HG03432 (cell line): ENCODE measurements around the gene CSRP1.
"Not testable (repeated sequence)": the region's sequence is repeated elsewhere in the genome, so short reads cannot be mapped to it uniquely, and the experiment has no call there.

Experiments
- ATAC-seq: cut with Tn5 transposase; IDR thresholded peaks from one replicate; pipeline ENCODE4 v1.9.1; 2021; ENCODE audit warnings: mild to moderate bottlenecking, moderate library complexity; ENCODE audit not compliant: unreplicated experiment

CSRP1 gene

DNA sequence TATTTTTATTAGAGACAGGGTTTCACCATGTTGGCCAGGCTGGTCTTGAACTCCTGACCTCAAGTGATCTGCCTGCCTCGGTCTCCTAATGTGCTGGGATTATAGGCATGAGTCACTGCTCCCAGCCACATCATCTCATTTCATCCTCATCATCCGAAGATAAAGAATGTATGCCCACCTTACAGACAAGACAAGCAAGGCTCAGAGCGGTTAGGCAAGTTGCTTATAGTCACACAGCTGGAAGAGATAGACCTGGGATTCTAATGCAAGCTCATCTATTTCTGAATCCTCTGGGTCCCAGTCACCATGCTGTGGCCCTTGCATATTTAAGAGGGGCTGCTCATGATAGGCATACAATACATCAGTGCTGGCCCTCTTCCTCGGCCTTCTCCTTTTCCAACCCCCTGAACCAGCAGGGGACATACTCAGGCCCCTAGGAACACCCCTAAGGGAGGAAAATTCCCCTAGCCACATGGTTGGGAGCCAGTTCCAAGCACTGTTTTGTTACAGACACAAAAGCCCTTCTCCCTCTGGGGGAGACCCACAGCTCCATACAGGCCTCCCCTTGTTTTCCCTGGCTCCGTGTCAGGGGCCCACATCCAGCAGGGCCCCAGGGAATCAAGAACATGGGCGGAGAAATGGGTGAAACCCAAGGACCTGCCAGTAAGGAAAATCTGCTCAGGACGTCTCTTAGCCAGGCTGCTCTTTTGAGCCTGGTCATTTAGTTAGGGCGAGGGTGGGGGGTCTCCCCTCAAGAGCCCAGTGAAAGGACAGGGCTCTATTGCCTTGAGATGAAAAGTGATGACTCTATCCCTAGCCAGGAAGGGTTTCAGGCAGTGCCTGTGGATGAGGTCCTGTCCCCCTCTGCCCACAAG, 6.9 kb downstream of the CSRP1 start:
- no peak for ATAC-seq

DNA sequence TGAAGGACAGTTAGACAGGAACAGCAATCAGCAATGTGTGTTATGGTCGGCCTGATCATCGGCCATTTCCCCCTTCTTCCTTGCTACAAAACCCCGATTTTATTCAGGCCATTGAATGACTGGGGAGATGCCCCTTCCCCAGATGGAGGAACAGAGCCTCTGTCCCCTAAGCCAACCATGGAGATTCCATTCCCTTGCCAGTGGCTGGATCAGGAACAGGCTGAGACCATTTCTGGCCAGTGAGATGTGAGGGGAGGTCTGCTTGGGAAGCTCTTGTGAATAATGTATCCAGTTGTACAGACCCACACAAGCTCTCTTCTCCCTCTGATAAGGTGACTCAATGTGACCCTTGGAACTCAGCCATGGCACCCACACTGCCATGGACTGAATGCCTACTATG, 7.7 kb downstream of the CSRP1 start:
- ATAC-seq: no peak

DNA sequence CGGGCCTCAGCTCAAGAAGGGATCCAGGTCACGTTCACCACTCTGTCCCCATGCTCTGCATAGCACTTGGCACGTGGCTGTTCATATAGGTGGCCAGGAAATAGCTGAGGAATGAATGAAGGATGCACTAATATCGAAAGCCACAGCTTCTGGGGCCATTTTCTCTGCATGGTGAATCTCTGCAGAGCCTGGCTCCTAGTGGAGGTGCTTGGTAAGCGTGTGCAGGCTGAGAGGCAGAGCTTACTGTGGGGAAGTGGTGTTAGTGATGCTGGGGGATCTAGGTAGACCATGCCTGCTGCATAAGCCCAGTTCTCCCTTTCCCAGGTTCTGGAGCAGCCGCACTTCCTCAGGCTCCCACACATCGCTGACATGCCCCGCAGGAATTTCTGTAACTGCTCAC, 8.3 kb downstream of the CSRP1 start:
- ATAC-seq: no peak

DNA sequence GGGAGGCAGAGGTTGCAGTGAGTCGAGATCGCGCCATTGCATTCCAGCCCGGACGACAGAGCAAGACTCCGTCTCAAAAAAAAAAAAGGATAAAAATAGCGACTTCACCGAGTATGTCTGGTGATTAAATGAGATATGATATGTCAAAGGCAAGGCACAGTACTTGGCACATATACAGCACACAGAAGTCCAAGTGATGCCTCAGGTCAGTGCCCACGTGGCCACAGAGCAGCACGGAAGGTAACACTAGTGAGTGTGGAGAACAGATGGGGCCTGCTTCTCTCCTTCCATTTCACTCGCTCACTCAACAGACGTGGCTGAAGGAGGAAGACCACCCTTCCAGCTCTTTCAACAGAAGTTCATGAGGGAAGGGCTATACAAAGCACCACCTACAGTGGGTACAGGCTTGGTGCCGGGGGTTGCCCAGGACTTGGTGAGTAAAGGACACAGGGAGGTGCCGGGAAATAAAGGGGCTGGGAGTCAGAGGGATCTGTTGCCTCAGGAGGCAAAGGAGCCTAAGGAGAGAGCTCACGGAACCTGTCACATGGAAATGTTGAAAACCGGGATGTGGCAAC, 8.9 kb downstream of the CSRP1 start:
- ATAC-seq: no peak

DNA sequence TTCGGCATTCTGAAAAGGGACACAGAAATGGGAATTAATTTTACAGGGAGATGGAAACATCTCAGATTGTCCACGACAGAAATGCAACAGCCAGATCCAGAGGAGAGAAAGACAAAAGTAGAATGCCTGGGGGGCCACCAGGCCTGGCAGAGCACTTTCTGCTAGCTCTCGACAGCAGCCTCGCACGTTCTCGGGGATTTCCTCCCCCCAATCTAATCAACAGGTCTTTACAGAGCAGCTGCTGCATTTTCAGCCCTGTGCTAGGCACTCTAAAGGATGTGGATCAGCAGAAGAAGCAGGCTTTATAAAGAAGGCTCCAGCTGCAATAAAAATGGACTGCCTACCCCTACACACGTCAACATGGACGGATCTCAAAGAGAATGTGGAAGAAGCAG, 10.6 kb downstream of the CSRP1 start:
- ATAC-seq: no peak

- no peak for ATAC-seq
Measured at GRCh38 chr1:201495551-201496295, 11.2 kb downstream of the CSRP1 start.

DNA sequence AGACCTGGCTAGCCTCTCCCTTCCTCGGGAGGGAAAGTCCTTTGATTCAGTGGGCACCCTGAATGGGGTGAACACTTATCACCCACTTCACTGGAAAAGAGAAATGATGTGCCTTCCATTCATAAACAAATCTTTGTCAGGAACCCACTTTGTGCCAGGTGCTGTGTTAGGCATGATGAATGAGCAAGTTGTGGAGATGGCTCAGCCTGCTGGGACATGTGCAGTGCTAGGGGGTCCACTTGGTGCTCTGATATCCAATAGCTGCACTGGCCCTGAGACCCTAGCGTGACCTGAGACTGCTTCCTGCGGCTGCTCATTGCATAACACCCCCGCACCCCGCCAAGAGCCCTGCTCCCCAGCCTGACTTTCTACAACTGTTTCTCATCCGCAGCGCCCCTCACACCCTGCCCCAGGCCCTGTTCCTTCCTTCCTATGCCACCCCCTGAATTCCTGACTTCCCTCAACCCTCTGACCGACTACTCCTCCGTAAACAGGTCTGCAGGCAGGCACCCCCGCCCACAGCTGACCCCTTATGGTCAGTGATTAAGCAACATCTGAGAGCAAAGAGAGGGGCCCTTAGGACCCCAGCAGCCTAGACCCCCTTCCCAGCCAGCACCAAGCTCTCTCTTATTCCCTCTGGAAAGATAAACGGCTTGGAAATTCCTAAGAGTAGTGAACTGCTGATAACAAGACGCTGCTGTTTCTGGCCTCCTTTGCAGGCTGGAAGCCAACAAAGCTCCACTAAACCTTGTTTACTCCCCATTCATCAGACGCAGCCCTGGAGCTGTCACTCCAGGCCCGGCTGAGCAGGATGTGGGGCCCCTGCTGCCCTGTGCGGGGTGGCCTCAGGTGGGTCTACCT, 12.9 kb downstream of the CSRP1 start:
- ATAC-seq: no peak

DNA sequence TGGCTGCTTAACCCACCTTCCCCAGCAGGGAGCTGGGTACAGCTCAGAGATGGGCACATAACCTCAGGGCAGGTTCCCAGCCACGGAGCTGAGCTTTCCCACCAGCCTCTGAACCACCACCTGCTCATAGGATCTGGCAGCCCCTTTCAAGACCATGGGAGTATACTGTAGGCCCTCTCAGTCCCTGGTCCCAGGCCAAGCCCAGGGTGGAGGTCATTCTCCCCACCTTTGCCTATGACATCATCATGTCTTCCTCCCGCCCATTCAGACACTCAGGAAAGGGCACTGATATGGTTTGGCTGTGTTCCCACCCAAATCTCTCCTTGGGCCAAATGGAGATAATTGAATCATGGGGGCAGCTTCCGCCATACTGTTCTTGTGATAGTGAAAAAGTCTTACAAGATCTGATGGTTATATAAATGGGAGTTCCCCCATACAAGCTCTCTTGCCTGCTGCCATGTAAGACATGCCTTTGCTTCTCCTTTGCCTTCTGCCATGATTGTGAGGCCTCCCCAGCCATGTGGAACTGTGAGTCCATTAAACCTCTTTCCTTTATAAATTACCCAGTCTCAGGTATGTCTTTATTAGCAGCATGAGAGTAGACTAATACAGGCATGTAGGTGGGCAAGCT, 13.8 kb downstream of the CSRP1 start:
- ATAC-seq: not testable (repeated sequence)

DNA sequence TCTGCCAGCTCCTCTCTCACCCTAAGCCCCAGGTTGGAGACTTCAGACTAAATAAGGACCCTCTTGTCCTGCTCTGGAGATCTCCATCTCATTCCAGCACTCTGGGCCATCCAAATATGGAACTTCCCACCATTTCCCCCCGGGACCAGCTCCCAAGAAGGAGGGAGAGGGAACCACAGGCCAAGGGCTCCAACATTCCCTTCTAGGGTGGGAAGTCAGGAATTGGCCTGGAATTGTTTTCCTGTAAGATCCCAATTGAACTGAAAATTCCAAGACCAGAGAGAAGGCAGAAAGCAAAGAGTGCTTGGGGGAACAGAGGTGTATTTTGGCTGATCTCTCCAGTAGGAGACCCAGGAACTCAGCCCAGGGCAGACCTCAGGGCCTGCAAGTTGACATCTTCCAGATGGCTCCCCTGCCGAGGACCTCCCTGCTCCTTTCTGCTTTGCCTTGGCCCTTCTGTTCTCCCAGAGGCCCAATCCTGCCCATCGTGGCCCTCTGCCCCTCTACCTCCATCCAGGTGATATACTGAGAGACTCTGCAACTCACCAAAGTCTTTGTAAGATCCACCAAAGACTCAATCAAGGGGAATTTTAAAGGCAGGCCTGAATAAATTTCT, 14.9 kb downstream of the CSRP1 start:
- no peak for ATAC-seq

DNA sequence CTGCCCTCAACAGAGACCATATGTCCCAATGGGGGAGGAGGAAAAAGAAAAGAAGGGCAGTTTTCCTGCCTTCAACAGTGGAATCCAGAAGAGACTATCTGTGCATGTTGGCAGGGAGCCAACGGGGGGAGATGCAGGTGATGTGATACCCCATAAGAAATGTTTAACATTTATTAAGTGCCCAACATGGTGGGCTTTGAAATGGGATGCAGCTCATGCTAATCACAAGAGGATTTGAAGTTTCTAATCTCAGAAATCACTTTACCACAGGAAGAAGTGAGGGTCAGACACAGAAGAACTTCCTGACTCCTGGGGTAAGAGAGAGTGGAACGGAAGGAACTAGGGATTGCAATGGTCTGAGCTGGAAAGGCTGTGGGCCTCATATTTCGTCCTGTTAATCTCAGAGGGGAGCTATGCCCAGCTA, 16.2 kb downstream of the CSRP1 start:
- no peak for ATAC-seq

GRCh38 chr1:201489643-201490261, 17.2 kb downstream of the CSRP1 start:
- ATAC-seq: no peak

- no peak for ATAC-seq
Measured at GRCh38 chr1:201488830-201489589, 17.9 kb downstream of the CSRP1 start.

DNA sequence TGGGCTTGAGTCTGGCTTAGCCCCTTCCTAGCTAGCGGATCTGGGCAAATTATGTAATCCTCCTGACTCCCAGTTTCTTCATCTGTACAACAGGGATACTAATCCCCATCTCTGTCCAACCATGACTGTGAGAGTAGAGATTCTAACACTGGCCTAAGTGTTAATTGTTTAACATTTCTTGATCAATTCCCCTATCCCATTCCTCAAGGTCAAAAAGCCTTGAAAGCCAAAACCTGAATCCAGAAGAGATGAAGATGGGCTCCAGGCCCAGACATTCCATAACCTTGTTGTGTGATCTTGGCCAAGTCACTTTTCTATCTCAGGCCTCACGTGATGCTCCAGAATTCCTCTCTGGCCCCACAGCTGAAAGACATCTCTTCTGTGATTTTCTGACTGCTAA, 19.2 kb downstream of the CSRP1 start:
- ATAC-seq: no peak

DNA sequence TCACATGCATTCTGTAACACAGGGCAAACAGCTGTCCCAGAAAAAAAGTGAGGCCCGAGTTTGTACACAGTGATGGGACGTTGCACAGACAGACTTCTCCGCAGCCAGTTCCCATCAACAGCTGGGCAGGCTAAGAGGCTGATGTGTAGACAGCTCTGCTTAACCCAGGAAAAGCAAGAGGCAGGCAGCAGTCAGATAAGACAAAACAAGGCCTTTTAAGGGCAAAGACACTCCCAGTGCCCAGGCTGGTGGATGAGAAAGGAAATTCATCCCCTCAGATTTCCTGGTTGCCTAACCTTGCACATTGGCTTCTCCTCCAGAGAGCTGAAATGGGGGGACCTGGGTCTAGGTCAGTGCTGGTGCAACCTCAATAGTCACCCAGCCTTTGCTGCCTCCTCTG, 20.7 kb downstream of the CSRP1 start:
- ATAC-seq: no peak

DNA sequence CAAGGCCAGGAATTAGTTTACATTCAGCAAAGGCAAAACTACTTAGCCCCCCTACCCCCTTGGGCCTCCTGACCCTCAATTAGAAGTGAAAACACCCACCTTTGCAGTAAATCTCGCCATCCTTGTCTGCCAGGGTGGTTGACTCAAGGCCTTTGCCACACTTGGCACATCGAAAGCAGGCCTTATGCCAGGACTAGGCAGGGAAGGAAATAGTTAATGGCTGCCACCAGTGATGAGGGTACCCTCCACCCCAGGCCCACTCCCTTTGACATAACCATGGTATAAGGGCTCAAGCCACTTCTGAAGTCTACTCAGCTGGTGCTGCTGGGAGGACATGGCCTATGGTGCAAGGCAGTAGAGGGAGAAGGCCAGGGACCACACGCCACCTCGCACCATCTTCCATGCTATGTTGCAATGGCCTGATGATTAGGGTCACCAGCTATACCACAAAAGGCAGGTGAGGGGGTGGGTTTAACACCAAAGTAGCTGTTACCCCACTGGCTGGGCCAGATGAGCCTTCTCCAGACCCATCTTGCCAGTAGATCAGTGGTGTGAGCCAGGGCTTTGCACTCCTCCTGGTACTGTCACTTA, 21.6 kb downstream of the CSRP1 start:
- no peak for ATAC-seq

DNA sequence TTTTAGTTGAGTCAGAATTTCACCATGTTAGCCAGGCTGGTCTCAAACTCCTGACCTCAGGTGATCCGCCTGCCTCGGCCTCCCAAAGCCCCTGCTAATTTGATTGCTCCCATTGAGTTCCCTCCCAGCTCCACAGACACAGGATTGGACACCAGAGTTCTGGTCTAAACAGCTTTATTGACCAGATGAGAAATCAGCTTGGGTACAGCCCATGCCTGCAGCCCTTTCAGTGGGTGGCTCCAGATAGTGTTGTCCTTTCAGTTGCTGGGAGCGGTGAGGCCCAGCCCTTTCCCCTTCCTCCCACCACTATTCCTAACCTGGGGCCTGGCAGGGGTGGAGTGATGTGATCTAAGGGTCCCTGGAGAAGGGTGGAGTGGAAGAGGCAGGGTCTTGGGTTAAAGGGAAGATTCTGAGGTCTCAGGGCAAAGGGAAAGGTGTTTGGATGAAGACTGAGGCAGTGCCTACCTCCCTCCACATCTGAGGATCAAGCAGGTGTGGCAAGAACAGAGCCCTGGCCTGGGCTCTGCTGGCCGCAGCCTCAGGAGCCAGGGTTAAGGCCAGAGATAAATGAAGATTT, 23.5 kb downstream of the CSRP1 start:
- no peak for ATAC-seq

DNA sequence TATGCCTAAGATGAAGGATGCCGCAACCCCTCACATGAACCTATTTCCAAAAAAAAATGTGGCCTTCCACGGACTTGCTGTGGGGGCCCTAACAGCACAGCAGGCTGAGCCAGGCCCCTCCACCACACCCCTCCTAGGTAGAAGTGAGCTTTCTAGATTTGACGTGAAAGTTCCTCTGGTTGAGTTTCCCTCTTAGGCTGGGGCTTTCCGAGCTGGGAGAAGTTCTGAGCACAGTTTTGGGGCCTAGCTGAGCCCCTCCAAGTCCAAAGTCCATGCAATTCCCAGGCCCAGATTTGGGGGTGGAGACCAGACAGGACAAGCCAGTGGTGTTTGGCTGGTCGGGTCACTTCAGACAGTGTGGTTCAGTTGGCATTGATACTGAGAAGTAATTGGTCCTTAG, 24.2 kb downstream of the CSRP1 start:
- no peak for ATAC-seq
